IPS-NIHi11 (cell line): ENCODE results near the gene MYOG.

Experiments used
- DNase-seq: peaks from one replicate; pipeline ENCODE4 v3.0.0; 2012; ENCODE audit warnings: mixed read lengths, low spot score

The MYOG gene

GRCh38 chr1:203046984-203047630 is 38.7 kb downstream of the MYOG start:
- no peak for DNase-seq

- no peak for DNase-seq
Measured at GRCh38 chr1:203045821-203046594, 39.8 kb downstream of the MYOG start.

DNA sequence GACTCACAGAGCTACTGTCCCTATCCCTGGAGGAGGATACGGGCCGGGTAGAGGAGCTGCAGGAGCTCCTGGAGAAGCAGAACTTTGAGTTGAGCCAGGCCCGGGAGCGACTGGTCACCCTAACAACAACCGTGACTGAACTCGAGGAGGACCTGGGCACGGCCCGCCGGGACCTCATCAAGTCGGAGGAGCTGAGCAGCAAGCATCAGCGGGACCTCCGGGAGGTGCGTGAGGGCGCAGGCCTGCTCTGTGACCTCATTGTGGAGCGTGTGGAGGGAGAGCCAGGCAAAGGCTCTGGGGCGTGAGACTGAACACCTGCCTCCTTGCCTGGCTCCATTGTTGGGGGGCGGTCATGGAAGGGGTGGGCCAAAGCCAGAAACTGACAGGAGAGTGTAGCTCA is 40.5 kb downstream of the MYOG start:
- DNase-seq: no peak

- DNase-seq: no peak
Measured at GRCh38 chr1:203044546-203045250, 41.1 kb downstream of the MYOG start.

DNA sequence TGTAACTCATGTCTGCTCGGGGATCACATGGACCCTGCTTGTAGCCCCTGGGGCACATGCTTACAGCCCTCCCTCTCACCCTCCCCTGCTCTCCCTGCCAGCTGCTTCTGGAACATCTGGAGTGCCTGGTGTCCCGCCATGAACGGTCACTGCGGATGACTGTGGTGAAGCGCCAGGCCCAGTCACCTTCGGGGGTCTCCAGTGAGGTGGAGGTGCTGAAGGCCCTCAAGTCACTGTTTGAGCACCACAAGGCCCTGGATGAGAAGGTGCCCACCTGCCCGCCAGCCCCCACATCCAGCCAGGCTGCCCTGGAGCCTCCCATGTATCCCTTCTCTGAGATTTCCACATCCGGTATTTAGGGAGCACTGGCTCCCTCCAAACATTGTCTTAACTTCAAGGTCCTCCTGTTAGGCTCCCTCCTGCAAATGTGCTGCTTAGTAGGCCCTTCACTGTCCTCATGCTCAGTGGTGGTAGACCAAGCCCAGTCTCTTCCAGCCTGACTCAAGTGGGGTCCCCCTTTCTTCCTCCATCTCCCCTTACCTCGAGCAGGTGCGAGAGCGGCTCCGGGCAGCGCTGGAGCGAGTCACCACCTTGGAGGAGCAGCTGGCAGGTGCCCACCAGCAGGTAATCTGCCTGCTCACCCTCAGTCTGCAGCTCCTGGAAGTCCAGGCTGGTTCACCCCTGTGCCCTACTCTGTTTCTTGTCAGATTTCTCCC is 41.8 kb downstream of the MYOG start:
- DNase-seq: no peak

- no peak for DNase-seq
Measured at GRCh38 chr1:203041351-203041932, 44.4 kb downstream of the MYOG start.

- DNase-seq: no peak
Measured at GRCh38 chr1:203040513-203041275, 45.1 kb downstream of the MYOG start.

GRCh38 chr1:203039609-203040512 is 46.0 kb downstream of the MYOG start:
- peak; percentile 72 for DNase-seq

GRCh38 chr1:203038891-203039608 is 46.8 kb downstream of the MYOG start:
- peak; percentile 86 for DNase-seq

GRCh38 chr1:203038217-203038741 is 47.5 kb downstream of the MYOG start:
- DNase-seq: no peak

GRCh38 chr1:203037509-203038190 is 48.2 kb downstream of the MYOG start:
- DNase-seq: no peak

DNA sequence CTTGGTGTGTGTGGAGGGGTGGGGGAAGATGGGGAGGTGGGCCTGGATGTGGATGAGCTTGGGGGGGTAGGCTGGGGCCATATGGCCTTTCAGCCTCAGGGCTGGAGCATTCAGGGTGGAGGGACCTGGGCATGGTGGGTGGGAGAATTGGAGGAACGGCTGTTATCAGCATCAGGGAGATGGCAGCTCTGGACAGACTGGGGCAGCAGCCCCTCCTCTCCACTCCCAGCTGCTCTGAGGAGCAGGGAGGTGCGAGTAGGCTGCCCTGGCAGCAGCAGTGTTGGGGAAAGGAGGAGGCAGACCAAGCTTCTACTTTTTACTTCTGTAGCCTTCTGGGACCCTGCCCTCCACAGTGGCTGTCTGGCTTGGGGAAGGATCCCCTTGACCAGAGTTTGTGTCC is 49.3 kb downstream of the MYOG start:
- peak; percentile 3 for DNase-seq

DNA sequence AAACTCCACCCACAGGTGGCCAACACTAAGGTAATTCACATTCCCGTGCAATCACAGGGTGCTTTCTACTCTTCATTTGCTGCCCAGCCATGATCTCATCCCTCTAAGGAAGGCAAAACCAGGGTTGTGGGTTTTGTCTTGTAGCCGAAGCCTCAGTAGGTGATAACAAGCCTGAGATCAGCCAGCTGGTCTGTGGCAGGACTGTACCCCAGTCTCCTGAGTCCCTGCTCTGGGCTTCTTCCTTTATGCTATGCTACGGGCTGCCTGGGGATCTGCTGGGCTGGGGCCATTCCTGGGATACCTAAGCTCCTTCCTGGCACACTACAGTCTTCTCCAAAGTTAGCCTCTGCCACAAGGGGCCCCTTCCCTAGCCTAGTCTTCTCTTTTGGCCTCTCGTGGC is 49.7 kb downstream of the MYOG start:
- peak; percentile 12 for DNase-seq

GRCh38 chr1:203035111-203036000 is 50.5 kb downstream of the MYOG start:
- DNase-seq: peak; percentile 22

DNA sequence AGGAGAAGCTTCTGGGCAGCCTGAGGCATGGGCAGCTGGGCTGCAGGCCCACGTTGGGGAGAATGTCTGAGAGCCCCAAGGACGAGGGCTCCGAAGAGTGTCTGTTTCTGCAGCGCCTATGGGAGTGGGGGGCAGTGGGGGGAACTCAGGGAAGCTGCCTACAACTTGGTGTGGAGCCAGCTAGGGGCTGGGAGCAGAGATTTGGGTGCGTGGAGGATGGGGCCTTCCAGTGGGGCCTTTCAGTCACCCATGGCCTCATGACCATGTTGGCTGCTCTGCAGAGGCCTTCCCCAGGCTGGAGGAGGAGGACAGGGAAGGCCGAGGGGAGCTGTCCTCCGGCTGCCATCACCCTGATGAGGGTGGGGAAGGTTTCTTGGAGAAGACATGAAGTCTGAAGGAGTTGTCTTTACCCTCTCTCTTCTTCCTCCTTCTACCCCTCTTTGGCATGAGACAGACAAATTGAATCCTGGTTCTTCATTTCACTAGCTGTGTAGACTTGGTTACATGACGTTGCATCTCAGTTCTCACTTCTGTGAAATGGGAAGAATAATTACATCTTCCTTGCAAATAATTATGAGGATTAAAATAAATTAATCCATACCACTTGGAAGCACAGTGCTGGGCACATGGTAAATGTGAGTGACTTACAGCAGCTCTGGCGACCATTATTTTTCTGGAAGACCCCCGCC is 51.2 kb downstream of the MYOG start:
- DNase-seq: peak; percentile 2

GRCh38 chr1:203033917-203034316 is 51.9 kb downstream of the MYOG start:
- peak; percentile 1 for DNase-seq

DNA sequence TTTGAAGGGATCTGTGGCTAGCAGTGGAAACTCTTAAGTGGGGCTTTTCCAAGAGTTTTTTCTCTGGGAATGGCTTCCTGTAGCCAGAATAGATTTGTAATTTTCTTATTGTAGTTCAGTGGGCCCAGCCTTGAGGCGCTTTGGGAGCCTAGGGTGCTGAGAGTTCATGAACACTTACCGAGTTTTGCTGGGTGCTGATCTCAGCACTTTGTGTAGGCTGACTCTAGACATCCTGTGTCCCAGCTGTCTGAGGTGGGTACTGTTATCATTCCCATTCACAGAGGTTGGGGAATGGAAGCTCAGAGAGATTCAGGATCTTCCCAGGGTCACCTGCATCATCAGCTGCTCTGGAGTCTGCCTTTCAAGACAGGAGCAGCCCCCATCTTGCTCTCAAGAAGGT is 52.5 kb downstream of the MYOG start:
- DNase-seq: no peak
